ENCODE data around the gene POM121L2.

POM121L2 gene

DNA sequence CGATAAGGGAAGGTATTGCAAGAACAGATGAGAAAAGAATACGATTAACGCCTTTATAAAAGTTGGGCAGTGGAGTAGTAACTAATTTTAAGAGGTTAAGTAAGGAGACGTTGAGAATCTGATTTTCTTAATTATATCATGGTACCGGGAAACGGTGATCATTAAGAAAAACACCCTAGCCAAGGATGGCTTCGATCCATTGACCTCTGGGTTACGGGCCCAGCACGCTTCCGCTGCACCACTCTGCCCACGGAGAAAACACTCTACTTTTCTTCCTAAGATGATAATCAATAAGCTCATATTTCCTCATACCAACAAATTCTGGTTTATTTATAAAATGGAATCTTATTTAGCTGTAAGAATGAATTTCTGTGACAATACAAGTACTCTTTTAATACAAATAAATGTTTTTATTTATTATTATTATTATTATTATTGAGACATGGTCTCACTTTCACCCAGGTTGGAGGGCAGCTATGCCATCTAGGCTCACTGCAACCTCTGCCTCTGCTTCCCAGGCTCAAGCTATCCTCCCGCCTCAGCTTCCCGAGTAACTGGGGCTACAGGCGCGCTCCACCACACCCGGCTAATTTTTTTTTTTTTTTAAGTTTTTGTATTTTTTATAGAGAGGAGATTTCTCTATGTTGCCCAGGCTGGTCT lies 8.3 kb downstream of the POM121L2 start:
- Mint-ChIP-seq H3K9me3 (peaks cover 17% of the 10 kb centered on the region), H3K36me3 (ENCODE audit: low read depth) (no peaks in the 10 kb centered on the region), H3K27me3 (ENCODE audit: low read depth) (peaks cover 50% of the 10 kb centered on the region), H3K4me3 (no peak overlapping the region), H3K27ac (no peak overlapping the region), H3K4me1 (ENCODE audit: low read depth) (no peaks in the 10 kb centered on the region)

GRCh38 chr6:27297857-27298730 lies 14.0 kb downstream of the POM121L2 start:
- Mint-ChIP-seq H3K36me3 (ENCODE audit: low read depth) (peaks cover 6% of the 10 kb centered on the region), H3K27me3 (ENCODE audit: low read depth) (peaks cover 65% of the 10 kb centered on the region), H3K27ac (peak overlapping the region; percentile 37), H3K4me3 (no peak overlapping the region), H3K4me1 (ENCODE audit: low read depth) (peaks cover 3% of the 10 kb centered on the region), H3K9me3 (peaks cover 20% of the 10 kb centered on the region)

DNA sequence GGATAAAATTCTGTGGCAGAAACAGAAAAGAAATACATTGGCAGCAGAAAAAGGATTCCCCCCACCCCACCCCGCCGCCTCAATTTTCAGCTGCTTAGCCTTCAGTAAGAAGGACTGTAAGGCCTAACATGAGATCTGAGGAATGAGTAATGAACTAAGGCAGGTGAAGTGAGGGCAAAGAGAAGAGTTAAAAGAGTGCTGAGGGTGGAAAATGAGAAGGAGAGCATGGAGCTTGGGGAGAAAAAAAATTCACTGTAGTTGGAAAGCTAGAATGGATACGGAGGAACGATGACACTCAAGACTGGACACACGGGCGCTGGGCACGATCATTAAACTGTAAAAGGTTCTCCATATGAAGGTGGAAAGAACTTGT lies 14.6 kb downstream of the POM121L2 start:
- Mint-ChIP-seq H3K27me3 (ENCODE audit: low read depth) (peaks cover 61% of the 10 kb centered on the region), H3K36me3 (ENCODE audit: low read depth) (peaks cover 6% of the 10 kb centered on the region), H3K27ac (peak overlapping the region; percentile 37), H3K4me1 (ENCODE audit: low read depth) (peaks cover 3% of the 10 kb centered on the region), H3K9me3 (peaks cover 16% of the 10 kb centered on the region), H3K4me3 (peak overlapping the region; percentile 5)

- Mint-ChIP-seq H3K4me1 (ENCODE audit: low read depth) (peaks cover 3% of the 10 kb centered on the region), H3K36me3 (ENCODE audit: low read depth) (peaks cover 10% of the 10 kb centered on the region), H3K27me3 (ENCODE audit: low read depth) (peaks cover 65% of the 10 kb centered on the region), H3K27ac (peak overlapping the region; percentile 73), H3K4me3 (peak overlapping the region; percentile 10), H3K9me3 (peaks cover 17% of the 10 kb centered on the region)
These were observed 15.8 kb downstream of the POM121L2 start for GRCh38 chr6:27296106-27296783.

DNA sequence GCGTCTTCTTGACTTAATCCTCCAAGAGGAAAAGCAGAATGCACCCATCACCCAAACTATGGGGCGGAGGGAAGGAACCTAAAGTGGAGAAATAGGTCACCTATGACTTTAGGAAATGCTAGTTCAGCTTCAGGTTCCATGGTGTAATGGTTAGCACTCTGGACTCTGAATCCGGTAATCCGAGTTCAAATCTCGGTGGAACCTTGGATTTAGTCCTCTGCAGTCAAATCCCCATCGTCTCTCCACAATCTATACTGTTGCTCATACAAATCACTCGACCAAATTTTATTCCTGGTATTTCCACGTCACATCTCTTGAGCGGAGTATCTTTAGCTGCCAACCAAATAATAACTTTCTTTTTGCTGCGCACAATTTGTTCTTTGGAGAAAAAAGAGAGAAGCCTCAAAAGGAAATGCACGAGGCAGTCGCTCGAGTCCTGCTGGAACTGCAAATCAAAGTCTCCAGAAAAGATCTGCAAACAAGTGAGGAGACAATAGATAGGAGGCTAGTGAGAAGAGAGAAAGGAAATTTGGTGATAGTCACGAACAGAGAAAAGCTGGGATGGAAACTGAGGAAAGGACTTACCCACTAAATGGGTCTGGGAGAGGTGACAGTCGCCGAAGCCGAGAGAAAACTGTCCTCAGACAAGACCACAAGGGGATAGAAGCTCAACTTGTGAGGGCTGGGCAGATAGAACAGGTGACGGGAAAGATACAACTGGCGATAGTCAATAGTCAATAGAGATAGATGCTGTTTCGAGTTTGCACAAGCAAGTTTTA lies 16.6 kb downstream of the POM121L2 start:
- Mint-ChIP-seq H3K4me3 (peak overlapping the region; percentile 15), H3K4me1 (ENCODE audit: low read depth) (peaks cover 3% of the 10 kb centered on the region), H3K27me3 (ENCODE audit: low read depth) (peaks cover 69% of the 10 kb centered on the region), H3K9me3 (peaks cover 22% of the 10 kb centered on the region), H3K36me3 (ENCODE audit: low read depth) (peaks cover 10% of the 10 kb centered on the region), H3K27ac (peak overlapping the region; percentile 73)

DNA sequence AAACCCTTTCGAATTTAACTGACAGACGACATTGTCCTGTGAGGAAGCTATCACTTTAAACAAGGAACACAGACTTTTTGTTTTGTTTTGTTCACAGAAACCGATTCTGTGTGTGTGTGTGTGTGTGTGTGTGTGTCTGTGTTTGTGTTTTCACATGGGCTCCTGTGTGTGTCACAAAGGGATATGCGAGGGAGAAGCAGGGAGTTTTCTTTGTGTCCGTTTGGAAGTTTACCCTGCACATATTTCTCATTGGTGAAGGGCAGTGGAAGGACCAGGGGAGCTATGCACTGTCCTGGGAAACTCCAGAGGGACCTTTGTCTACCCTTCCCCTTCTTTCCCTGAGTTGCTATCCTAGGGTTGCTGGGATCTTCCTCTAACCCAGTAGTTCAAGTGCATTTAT lies 17.7 kb downstream of the POM121L2 start:
- Mint-ChIP-seq H3K4me3 (no peak overlapping the region), H3K36me3 (ENCODE audit: low read depth) (peaks cover 10% of the 10 kb centered on the region), H3K27me3 (ENCODE audit: low read depth) (peaks cover 79% of the 10 kb centered on the region), H3K27ac (no peak overlapping the region), H3K9me3 (peaks cover 29% of the 10 kb centered on the region), H3K4me1 (ENCODE audit: low read depth) (peaks cover 3% of the 10 kb centered on the region)

DNA sequence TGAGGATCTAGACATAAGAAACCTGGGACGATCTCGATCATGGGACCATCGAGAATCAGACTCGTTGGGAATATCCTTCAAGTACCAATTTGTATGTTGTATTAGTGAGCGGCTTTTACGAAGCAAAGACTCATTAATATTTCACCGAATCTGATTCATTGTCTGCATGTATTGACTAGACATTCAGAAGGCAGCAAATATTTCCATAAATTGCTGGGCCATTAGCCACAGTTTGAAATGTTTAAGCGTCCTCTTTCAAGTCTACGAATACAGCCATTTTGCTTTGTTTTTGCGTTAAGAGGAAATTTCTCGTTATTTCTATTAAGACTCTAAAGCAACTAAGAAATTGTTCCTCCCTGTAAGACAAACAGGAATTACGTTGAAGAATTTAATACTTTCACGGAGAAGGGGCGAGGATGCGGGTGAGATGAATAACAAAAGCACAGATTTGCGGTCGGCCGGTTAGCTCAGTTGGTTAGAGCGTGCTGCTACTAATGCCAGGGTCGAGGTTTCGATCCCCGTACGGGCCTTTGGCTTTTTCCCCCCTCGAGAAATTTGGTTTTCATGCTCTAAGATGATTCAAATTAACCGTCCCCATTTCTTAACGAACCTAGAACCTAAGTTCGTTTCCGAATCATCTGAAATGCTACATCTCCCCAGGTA lies 18.5 kb downstream of the POM121L2 start:
- Mint-ChIP-seq H3K27me3 (ENCODE audit: low read depth) (peaks cover 87% of the 10 kb centered on the region), H3K4me1 (ENCODE audit: low read depth) (peaks cover 3% of the 10 kb centered on the region), H3K36me3 (ENCODE audit: low read depth) (peaks cover 10% of the 10 kb centered on the region), H3K27ac (peak overlapping the region; percentile 14), H3K4me3 (no peak overlapping the region), H3K9me3 (peaks cover 34% of the 10 kb centered on the region)

GRCh38 chr6:27290850-27291208 lies 21.2 kb downstream of the POM121L2 start:
- Mint-ChIP-seq H3K36me3 (ENCODE audit: low read depth) (peaks cover 13% of the 10 kb centered on the region), H3K4me1 (ENCODE audit: low read depth) (peaks cover 1% of the 10 kb centered on the region), H3K27me3 (ENCODE audit: low read depth) (peaks cover 89% of the 10 kb centered on the region), H3K4me3 (no peak overlapping the region), H3K27ac (peak overlapping the region; percentile 13), H3K9me3 (peaks cover 43% of the 10 kb centered on the region)

GRCh38 chr6:27290065-27290849 lies 21.8 kb downstream of the POM121L2 start:
- H3K9me3 Mint-ChIP-seq: peaks cover 41% of the 10 kb centered on the region
- H3K36me3 Mint-ChIP-seq (ENCODE audit: low read depth): peaks cover 11% of the 10 kb centered on the region
- no peaks in the 10 kb centered on the region for H3K4me1 Mint-ChIP-seq (ENCODE audit: low read depth)
- H3K4me3 Mint-ChIP-seq: no peak overlapping the region
- peaks cover 89% of the 10 kb centered on the region for H3K27me3 Mint-ChIP-seq (ENCODE audit: low read depth)
- H3K27ac Mint-ChIP-seq: peak overlapping the region; percentile 32

DNA sequence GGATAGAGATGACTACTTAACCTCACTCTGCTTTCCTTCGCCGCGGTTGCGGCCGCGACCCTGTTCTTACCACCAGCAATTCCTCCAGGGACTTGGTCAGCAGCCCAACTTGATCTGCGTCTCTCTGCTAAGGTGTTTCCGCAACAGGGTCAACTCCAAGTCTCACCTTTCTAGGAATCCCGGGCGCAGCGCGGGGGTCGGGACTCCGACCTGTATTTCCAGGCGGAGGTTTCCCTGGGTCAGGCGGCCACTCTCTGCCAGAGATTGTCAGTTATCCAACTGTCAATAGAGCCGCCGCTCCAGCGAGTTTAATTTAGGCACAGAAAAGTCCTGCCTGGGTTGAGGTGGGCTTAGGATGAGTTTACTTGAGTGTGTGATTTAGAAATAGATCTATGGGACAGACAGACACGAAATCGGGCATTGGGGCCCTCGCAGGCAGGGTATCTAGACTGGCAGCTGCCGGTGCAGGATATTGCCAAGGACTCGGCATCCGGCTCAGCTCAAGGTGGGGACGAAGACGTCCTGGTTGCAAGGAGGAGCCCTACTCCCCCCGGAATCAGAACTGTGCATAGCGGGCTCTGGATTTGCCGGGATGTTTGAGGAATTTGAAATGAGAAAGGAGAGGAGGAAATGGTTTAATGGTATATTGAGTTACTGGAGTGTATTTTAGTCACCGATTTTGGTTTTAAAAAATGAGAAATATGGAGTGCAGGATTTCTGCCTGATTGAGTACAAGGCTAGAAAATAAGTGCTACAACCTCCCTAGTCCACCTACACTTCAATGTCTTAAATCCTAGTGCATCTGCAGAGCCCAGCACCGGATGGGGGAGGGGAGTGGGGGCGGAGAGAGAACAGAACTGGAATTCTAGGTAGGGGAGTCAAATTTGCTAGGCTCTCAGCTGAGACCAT lies 23.7 kb downstream of the POM121L2 start:
- Mint-ChIP-seq H3K4me1 (ENCODE audit: low read depth) (no peaks in the 10 kb centered on the region), H3K9me3 (peaks cover 53% of the 10 kb centered on the region), H3K36me3 (ENCODE audit: low read depth) (peaks cover 18% of the 10 kb centered on the region), H3K4me3 (no peak overlapping the region), H3K27me3 (ENCODE audit: low read depth) (peaks cover 89% of the 10 kb centered on the region), H3K27ac (no peak overlapping the region)

- H3K27ac Mint-ChIP-seq: peak overlapping the region; percentile 50
- peaks cover 92% of the 10 kb centered on the region for H3K27me3 Mint-ChIP-seq (ENCODE audit: low read depth)
- no peak overlapping the region for H3K4me3 Mint-ChIP-seq
- H3K4me1 Mint-ChIP-seq (ENCODE audit: low read depth): no peaks in the 10 kb centered on the region
- H3K9me3 Mint-ChIP-seq: peaks cover 57% of the 10 kb centered on the region
- H3K36me3 Mint-ChIP-seq (ENCODE audit: low read depth): peaks cover 18% of the 10 kb centered on the region
These were observed 24.3 kb downstream of the POM121L2 start for GRCh38 chr6:27287751-27288135.

DNA sequence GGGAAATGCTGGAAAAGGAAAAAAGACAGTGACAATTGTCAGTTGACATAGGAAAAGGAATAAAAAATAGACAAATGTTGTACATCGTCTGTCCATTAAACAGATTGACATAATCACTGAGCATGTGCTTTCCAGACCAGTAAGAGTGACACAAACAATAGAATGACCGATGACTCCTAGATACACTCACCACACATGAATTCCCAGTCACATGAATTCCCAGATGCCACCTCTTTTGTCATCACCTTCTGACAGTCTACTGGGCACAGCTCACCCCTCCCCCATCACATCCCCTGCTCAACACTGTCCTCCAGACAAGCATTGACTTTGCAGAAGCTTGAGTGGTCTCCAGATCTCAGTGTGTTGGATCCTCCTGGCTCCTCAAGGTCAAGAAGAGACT lies 25.9 kb downstream of the POM121L2 start:
- Mint-ChIP-seq H3K4me1 (ENCODE audit: low read depth) (no peaks in the 10 kb centered on the region), H3K4me3 (no peak overlapping the region), H3K27ac (no peak overlapping the region), H3K36me3 (ENCODE audit: low read depth) (peaks cover 13% of the 10 kb centered on the region), H3K9me3 (peaks cover 59% of the 10 kb centered on the region), H3K27me3 (ENCODE audit: low read depth) (peaks cover 91% of the 10 kb centered on the region)
